Breast epithelium (tissue), 4 donors: ENCODE measurements around the gene ARL2BP. TPM values are rescaled to one million over a fixed set of nuclear protein-coding genes. Genes with fewer than 3 reads are reported as not detected.
"Not testable (repeated sequence)": the region's sequence is repeated elsewhere in the genome, so short reads cannot be mapped to it uniquely, and the experiment has no call there.

Experiments used
- DNase-seq, 2 donors: peaks; one replicate each; pipeline ENCODE4 v3.0.0-alpha.2; 2019; ENCODE audit warnings: low spot score in 2 of 2
- H3K27ac ChIP-seq, 2 donors: fragments of 200-600 bp; sonication (generic) in 1 of 2; one replicate each; pipeline ENCODE4 v1.5.1; 2016 to 2019; ENCODE audit warnings: mild to moderate bottlenecking in 1 of 2
- H3K27me3 ChIP-seq, 2 donors: fragments of 200-600 bp; sonication (generic) in 1 of 2; one replicate each; pipeline versions ENCODE4 v1.5.1 to v1.6.0; 2017 to 2019; ENCODE audit warnings: control low read depth in 1 of 2, mild to moderate bottlenecking in 1 of 2
- H3K36me3 ChIP-seq: fragments of 200-600 bp; one replicate; pipeline ENCODE4 v1.5.1; 2019
- H3K4me1 ChIP-seq, 2 donors: fragments of 200-600 bp; sonication (generic); one replicate each; pipeline ENCODE4 v1.5.1; 2016 to 2019; ENCODE audit warnings: control low read depth in 1 of 2
- H3K4me3 ChIP-seq, 3 donors: fragments of 200-600 bp; sonication (generic); 1 replicate in 2 of 3; 2 replicates in 1 of 3; pipeline ENCODE4 v1.5.1; 2016 to 2019; ENCODE audit warnings: mild to moderate bottlenecking in 3 of 3, moderate library complexity in 2 of 3
- H3K9me3 ChIP-seq, 2 donors: fragments of 200-600 bp; sonication (generic) in 1 of 2; one replicate each; pipeline ENCODE4 v1.5.1; 2016 to 2019; ENCODE audit warnings: control low read depth in 1 of 2
- POLR2A ChIP-seq: fragments of 450-650 bp; IDR thresholded peaks from one replicate; pipeline ENCODE4 v1.6.1; 2016; ENCODE audit warnings: antibody characterized with exemption, mild to moderate bottlenecking, moderate library complexity
- POLR2AphosphoS5 ChIP-seq, 3 donors: sonication (generic); formaldehyde crosslinking; IDR thresholded peaks; one replicate each; pipeline ENCODE4 v1.6.1; 2017; ENCODE audit warnings: antibody characterized with exemption in 3 of 3
- intact Hi-C: fragments of 100-400 bp; cut with DNase I; formaldehyde crosslinking; loops from one replicate; pipeline ENCODE4 v1.15.1; 2023; ENCODE audit warnings: low total_unique reads
- total RNA-seq, 3 donors: library from RNA; depleted of rRNA; stranded (reverse); fragments of >200 nt; gene quantifications; one replicate each; pipeline ENCODE4 v1.1.0, GENCODE V29; 2016
- TF ChIP-seq, protein P1 (sequence below), 3 donors: fragments of 450-650 bp; IDR thresholded peaks; one replicate each; pipeline ENCODE4 v1.5.1; 2016 to 2017; ENCODE audit warnings: antibody characterized with exemption in 3 of 3, mild to moderate bottlenecking in 3 of 3, moderate library complexity in 3 of 3

Gene ARL2BP
- total RNA-seq, 3 donors from 2014 or later, result 50.5 to 64.0 (median 62.4) TPM

DNA sequence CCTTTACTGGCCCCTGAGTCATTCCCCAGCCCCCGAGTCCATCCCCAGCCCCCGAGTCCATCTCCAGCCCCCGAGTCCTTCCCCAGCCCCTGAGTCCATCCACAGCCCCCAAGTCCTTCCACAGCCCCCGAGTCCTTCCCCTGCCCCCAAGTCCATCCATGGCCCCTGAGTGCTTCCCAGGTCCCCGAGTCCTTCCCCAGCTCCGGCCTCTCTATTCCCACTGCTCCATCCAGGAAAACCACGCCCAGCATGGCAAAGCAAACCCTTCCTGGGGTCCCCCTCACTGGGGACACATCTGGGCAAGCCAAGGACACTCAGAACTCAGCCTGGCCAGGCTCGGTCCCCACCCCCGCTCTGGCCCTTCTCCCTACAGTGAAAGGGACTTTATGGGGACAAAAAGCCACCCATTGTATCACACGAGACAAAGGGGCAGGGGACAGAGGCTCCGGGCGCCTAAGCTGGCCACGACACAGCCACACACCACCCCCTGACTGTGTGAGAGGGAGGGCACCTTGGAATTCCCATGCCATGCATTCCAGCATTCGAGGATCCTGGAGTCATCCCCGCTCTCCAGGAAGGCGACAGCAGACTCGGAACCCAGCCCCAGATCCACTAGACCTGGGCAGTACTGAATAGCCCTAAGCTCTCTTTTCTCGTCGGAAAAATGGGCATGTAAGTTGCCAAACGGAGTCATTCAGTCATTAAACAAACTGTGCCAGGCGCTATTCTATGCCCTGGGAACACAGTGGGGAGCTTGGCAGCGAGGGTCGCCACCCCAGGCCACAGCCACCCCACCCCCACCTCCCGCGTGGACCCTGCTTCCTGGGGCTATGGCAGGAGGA is 25.4 kb downstream of the ARL2BP start:
- no peak overlapping the region for H3K27ac ChIP-seq
- no peaks in the 10 kb centered on the region for H3K36me3 ChIP-seq
- H3K4me1 ChIP-seq, result no peaks in the 10 kb centered on the region
- no peak overlapping the region for H3K4me3 ChIP-seq
- TF ChIP-seq POLR2AphosphoS5 (IDR thresholded peaks at IDR 0.05) (no peak), POLR2A (no peak)
- TF ChIP-seq, protein P1, sequence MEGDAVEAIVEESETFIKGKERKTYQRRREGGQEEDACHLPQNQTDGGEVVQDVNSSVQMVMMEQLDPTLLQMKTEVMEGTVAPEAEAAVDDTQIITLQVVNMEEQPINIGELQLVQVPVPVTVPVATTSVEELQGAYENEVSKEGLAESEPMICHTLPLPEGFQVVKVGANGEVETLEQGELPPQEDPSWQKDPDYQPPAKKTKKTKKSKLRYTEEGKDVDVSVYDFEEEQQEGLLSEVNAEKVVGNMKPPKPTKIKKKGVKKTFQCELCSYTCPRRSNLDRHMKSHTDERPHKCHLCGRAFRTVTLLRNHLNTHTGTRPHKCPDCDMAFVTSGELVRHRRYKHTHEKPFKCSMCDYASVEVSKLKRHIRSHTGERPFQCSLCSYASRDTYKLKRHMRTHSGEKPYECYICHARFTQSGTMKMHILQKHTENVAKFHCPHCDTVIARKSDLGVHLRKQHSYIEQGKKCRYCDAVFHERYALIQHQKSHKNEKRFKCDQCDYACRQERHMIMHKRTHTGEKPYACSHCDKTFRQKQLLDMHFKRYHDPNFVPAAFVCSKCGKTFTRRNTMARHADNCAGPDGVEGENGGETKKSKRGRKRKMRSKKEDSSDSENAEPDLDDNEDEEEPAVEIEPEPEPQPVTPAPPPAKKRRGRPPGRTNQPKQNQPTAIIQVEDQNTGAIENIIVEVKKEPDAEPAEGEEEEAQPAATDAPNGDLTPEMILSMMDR (IDR thresholded peaks at IDR 0.05), result no peak
- DNase-seq, result no peak
- H3K9me3 ChIP-seq, result no peaks in the 10 kb centered on the region
- H3K27me3 ChIP-seq, result no peaks in the 10 kb centered on the region
- intact Hi-C loops, result no loop called here

DNA sequence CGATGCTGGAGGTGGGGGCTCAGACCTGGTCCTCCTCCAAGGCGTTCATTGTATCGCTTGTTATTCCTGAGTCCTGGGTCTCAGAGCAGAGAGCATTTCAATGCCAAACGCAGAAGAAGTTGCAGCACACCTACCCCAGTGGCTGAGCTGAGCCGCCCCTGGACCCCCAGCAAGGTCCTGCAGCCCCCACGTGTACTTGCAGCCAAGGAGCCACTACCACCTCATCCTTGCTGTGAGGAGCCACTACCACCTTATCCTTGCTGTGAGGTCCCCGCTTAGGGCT is 25.9 kb downstream of the ARL2BP start:
- Histone ChIP-seq H3K4me3 (no peak overlapping the region), H3K9me3 (no peaks in the 10 kb centered on the region), H3K27ac (no peak overlapping the region), H3K4me1 (no peaks in the 10 kb centered on the region), H3K27me3 (no peaks in the 10 kb centered on the region), H3K36me3 (no peaks in the 10 kb centered on the region)
- intact Hi-C loops, result no loop called here
- no peak for DNase-seq
- TF ChIP-seq, protein P1 (IDR thresholded peaks at IDR 0.05), result no peak
- no peak for TF ChIP-seq POLR2AphosphoS5 (IDR thresholded peaks at IDR 0.05)
- no peak for TF ChIP-seq POLR2A

DNA sequence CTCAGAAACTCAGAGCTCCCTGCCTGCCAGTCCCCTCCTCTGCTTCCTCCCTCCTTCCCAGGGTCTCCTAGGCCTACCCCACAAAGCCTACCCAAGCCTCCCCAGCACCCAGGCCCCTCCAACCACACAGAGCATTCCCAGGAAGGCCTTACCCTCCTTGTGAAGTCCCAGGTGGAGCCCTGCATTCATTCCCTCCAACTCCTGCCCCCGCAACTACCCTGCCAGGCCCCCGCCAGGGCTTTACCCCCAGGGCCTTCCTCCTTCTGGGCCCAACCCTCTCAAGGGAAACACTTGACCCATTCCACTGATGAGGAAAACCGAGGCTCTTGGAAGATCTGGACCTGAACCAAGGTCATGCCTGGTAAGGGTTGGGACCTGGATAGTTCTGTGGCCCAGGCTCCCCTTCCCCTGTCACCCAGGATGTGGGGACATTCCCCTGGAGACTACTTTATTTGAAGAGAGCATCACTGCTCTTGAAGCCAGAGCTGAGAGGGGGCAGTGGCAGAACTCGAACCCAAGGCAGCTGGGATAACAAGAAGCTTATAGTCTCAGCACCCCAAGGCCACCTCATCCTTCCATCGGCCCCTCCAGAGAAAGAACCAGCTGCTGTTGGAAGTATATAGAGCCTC is 26.9 kb downstream of the ARL2BP start:
- DNase-seq, result no peak
- intact Hi-C loops, result no loop called here
- no peaks in the 10 kb centered on the region for H3K27me3 ChIP-seq
- H3K4me1 ChIP-seq, result no peaks in the 10 kb centered on the region
- H3K27ac ChIP-seq, result no peak overlapping the region
- no peak overlapping the region for H3K4me3 ChIP-seq
- H3K36me3 ChIP-seq, result no peaks in the 10 kb centered on the region
- TF ChIP-seq POLR2AphosphoS5 (IDR thresholded peaks at IDR 0.05) (no peak), POLR2A (no peak)
- TF ChIP-seq, protein P1 (IDR thresholded peaks at IDR 0.05), result no peak
- no peaks in the 10 kb centered on the region for H3K9me3 ChIP-seq

DNA sequence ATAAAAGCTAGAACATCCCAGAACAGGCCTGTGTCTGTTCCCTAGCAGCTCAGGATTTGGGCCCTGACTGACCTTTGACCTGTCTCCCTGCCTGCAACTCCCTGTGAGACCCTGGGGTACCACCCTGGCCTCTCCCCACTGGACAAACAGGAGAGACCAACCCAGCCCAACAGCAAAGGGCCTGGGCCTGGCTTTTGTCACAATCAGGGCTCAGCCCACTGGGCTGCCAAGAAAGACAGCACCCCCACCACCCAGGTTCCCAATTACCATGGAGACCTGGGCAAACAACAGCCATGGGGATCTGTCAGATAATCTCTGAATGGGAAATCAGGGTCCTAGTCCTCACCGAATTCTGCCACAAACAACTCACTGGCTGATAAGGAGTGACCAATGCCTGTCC is 28.3 kb downstream of the ARL2BP start:
- Histone ChIP-seq H3K4me1 (no peaks in the 10 kb centered on the region), H3K36me3 (no peaks in the 10 kb centered on the region), H3K27me3 (no peaks in the 10 kb centered on the region), H3K4me3 (no peak overlapping the region), H3K9me3 (no peaks in the 10 kb centered on the region), H3K27ac (no peak overlapping the region)
- TF ChIP-seq, protein P1 (IDR thresholded peaks at IDR 0.05), result no peak
- TF ChIP-seq POLR2AphosphoS5 (IDR thresholded peaks at IDR 0.05) (no peak), POLR2A (no peak)
- DNase-seq, result no peak
- intact Hi-C loops, result no loop called here

DNA sequence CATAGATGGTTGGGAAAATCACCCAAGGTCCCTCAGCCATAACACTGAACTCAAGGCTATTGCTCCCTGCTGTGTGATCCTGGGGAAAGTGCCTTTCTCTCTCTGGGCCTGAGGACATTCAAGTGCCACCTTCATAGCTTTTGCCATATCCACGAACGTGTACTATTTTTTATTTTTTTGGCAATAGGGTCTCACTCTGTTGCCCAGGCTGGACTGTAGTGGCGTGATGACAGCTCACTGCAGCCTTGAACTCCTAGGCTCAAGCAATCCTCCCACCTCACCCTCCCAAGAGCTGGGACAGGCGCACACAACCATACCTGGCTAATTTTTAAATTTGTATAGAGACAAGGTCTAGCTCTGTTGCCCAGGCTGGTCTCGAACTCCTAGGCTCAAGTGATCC is 28.8 kb downstream of the ARL2BP start:
- no peaks in the 10 kb centered on the region for H3K9me3 ChIP-seq
- no peaks in the 10 kb centered on the region for H3K36me3 ChIP-seq
- no peak for DNase-seq

DNA sequence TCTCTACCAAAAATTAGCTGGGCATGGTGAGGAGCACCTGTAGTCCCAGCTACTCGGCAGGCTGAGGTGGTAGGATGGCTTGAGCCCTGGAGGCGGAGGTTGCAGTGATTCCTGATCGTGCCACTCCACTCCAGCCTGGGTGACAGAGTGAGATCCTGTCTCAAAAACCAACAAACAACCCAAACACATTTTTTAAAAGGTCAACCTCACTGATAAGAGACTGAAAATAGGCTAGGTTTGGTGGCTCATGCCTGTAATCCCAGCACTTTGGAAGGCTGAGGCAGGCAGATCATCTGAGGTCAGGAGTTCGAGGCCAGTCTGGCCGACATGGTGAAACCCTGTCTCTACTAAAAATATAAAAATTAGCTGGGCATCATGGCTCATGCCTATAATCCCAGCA is 30.9 kb downstream of the ARL2BP start:
- H3K27ac ChIP-seq, H3K9me3 ChIP-seq, H3K27me3 ChIP-seq, H3K4me1 ChIP-seq, DNase-seq, H3K36me3 ChIP-seq, intact Hi-C loops, H3K4me3 ChIP-seq: not testable (repeated sequence)

More for the DNA sequence above, 28.8 kb downstream of the ARL2BP start:
- H3K4me3 ChIP-seq, result no peak overlapping the region
- TF ChIP-seq, protein P1 (IDR thresholded peaks at IDR 0.05), result no peak
- TF ChIP-seq POLR2AphosphoS5 (IDR thresholded peaks at IDR 0.05) (no peak), POLR2A (no peak)
- no peak overlapping the region for H3K27ac ChIP-seq
- H3K27me3 ChIP-seq, result no peaks in the 10 kb centered on the region
- no peaks in the 10 kb centered on the region for H3K4me1 ChIP-seq
- intact Hi-C loops, result no loop called here
